ENCODE measurements around the gene TBC1D22B. TPM values are rescaled to one million over a fixed set of nuclear protein-coding genes. Genes with fewer than 3 reads are reported as not detected.
A peak's percentile ranks its signal among the peaks of the same experiment; 100 is the strongest.

TBC1D22B gene
- total and polyA plus RNA-seq, 2 donors from 2014 or later, result 9.7 to 12.8 TPM

- FAIRE-seq, result no peak
- TF ChIP-seq CTCF (IDR thresholded peaks at IDR 0.05; ENCODE audit: borderline replicate concordance, extremely low read depth, insufficient read depth), result no peak
- intact Hi-C loops (cut with DNase I), result no loop called here
- H3K27ac ChIP-seq (ENCODE audit: low read depth in 2 of 2, low read length in 2 of 2), result no peak overlapping the region
- DNase-seq, result peak in 1 of 5 donors; percentile 15
- no peaks in the 10 kb centered on the region for H3K27me3 ChIP-seq (ENCODE audit: control insufficient read depth, insufficient read depth, low read length)
- H3K4me1 ChIP-seq (ENCODE audit: control insufficient read depth in 2 of 3, insufficient read depth in 2 of 3, low read depth in 1 of 3, low read length in 3 of 3), result peaks cover 2 to 9% (median 7%) of the 10 kb centered on the region in 3 donors
- no peaks in the 10 kb centered on the region for H3K9me3 ChIP-seq (ENCODE audit: control insufficient read depth in 2 of 3, insufficient read depth in 1 of 3, low read length in 3 of 3)
- H3K4me3 ChIP-seq (ENCODE audit: low read length in 3 of 3), result no peak overlapping the region
- peaks cover 0 to 8% (median 0%) of the 10 kb centered on the region in 3 donors for H3K36me3 ChIP-seq (ENCODE audit: control insufficient read depth in 2 of 3, insufficient read depth in 3 of 3, low read length in 3 of 3)
- H3K9ac ChIP-seq (ENCODE audit: low read length in 3 of 3), result no peak overlapping the region
Observed at GRCh38 chr6:37359039-37359438, 101.5 kb downstream of the TBC1D22B start.

- DNase-seq (no peak), FAIRE-seq (no peak)
Observed at GRCh38 chr6:37362101-37362828, 104.7 kb downstream of the TBC1D22B start.

GRCh38 chr6:37365791-37366190 lies 108.2 kb downstream of the TBC1D22B start:
- DNase-seq (peak in 1 of 5 donors; percentile 37), FAIRE-seq (no peak)
- Histone ChIP-seq H3K36me3 (ENCODE audit: control insufficient read depth in 2 of 3, insufficient read depth in 3 of 3, low read length in 3 of 3) (peaks cover 0 to 25% (median 11%) of the 10 kb centered on the region in 3 donors), H3K4me1 (ENCODE audit: control insufficient read depth in 2 of 3, insufficient read depth in 2 of 3, low read depth in 1 of 3, low read length in 3 of 3) (peaks cover 0 to 9% (median 5%) of the 10 kb centered on the region in 3 donors), H3K27ac (ENCODE audit: low read depth in 2 of 2, low read length in 2 of 2) (no peak overlapping the region), H3K4me3 (ENCODE audit: low read length in 3 of 3) (no peak overlapping the region), H3K9ac (ENCODE audit: low read length in 3 of 3) (no peak overlapping the region), H3K9me3 (ENCODE audit: control insufficient read depth in 2 of 3, insufficient read depth in 1 of 3, low read length in 3 of 3) (no peaks in the 10 kb centered on the region), H3K27me3 (ENCODE audit: control insufficient read depth, insufficient read depth, low read length) (no peaks in the 10 kb centered on the region)
- TF ChIP-seq CTCF (IDR thresholded peaks at IDR 0.05; ENCODE audit: borderline replicate concordance, extremely low read depth, insufficient read depth), result peak; percentile 13
- intact Hi-C loops (cut with DNase I), result no loop called here

More at GRCh38 chr6:37362101-37362828, 104.7 kb downstream of the TBC1D22B start:
- intact Hi-C loops (cut with DNase I), result no loop called here
- no peaks in the 10 kb centered on the region for H3K27me3 ChIP-seq (ENCODE audit: control insufficient read depth, insufficient read depth, low read length)
- peaks cover 0 to 8% (median 0%) of the 10 kb centered on the region in 3 donors for H3K36me3 ChIP-seq (ENCODE audit: control insufficient read depth in 2 of 3, insufficient read depth in 3 of 3, low read length in 3 of 3)
- H3K9ac ChIP-seq (ENCODE audit: low read length in 3 of 3), result no peak overlapping the region
- no peaks in the 10 kb centered on the region for H3K9me3 ChIP-seq (ENCODE audit: control insufficient read depth in 2 of 3, insufficient read depth in 1 of 3, low read length in 3 of 3)
- H3K4me1 ChIP-seq (ENCODE audit: control insufficient read depth in 2 of 3, insufficient read depth in 2 of 3, low read depth in 1 of 3, low read length in 3 of 3), result no peaks in the 10 kb centered on the region
- H3K27ac ChIP-seq (ENCODE audit: low read depth in 2 of 2, low read length in 2 of 2), result no peak overlapping the region
- no peak overlapping the region for H3K4me3 ChIP-seq (ENCODE audit: low read length in 3 of 3)
- no peak for TF ChIP-seq CTCF (IDR thresholded peaks at IDR 0.05; ENCODE audit: borderline replicate concordance, extremely low read depth, insufficient read depth)
